Activated T-cell treated with anti-CD3 and anti-CD28 coated beads, Interleukin-2, amount 50 U/mL, for 1 hour (primary cell): ENCODE measurements around the gene CRBN.

Experiments used
- DNase-seq: peaks from one replicate; pipeline ENCODE4 v3.0.0-alpha.2; 2020

The CRBN gene

GRCh38 chr3:3179407-3180094 lies at the start of gene CRBN:
Gene CRBN, minus strand, starts transcription at chr3:3179691. Its CDS starts 4 bp downstream, at chr3:3179687.
- DNase-seq = peak; percentile 90

- no peak for DNase-seq
Measured at GRCh38 chr3:3227640-3228039, 48.1 kb upstream of the CRBN start.

- no peak for DNase-seq
Measured at GRCh38 chr3:3221528-3221927, 42.0 kb upstream of the CRBN start.

- DNase-seq = no peak
Measured at GRCh38 chr3:3216401-3216800, 36.9 kb upstream of the CRBN start.

- DNase-seq = no peak
Measured at GRCh38 chr3:3212781-3213440, 33.4 kb upstream of the CRBN start.

GRCh38 chr3:3209714-3210113 lies 30.2 kb upstream of the CRBN start:
- DNase-seq = no peak

- DNase-seq = no peak
Measured at GRCh38 chr3:3209057-3209456, 29.6 kb upstream of the CRBN start.

GRCh38 chr3:3201611-3202010 lies 22.1 kb upstream of the CRBN start:
- DNase-seq = no peak

- DNase-seq = no peak
Measured at GRCh38 chr3:3200632-3201212, 21.2 kb upstream of the CRBN start.

- DNase-seq = no peak
Measured at GRCh38 chr3:3199306-3199705, 19.8 kb upstream of the CRBN start.

- no peak for DNase-seq
Measured at GRCh38 chr3:3196148-3196861, 16.8 kb upstream of the CRBN start.

GRCh38 chr3:3194861-3195260 lies 15.4 kb upstream of the CRBN start:
- DNase-seq = no peak

- DNase-seq = no peak
Measured at GRCh38 chr3:3192286-3192675, 12.8 kb upstream of the CRBN start.

- DNase-seq = no peak
Measured at GRCh38 chr3:3191675-3192285, 12.3 kb upstream of the CRBN start.

GRCh38 chr3:3189961-3190360 lies 10.5 kb upstream of the CRBN start:
- no peak for DNase-seq

- DNase-seq = no peak
Measured at GRCh38 chr3:3189102-3189727, 9.7 kb upstream of the CRBN start.

- DNase-seq = no peak
Measured at GRCh38 chr3:3184876-3185275, 5.4 kb upstream of the CRBN start.

- no peak for DNase-seq
Measured at GRCh38 chr3:3180456-3180855, 965 bp upstream of the CRBN start.

- no peak for DNase-seq
Measured at GRCh38 chr3:3178498-3179328, 778 bp downstream of the CRBN start.

- no peak for DNase-seq
Measured at GRCh38 chr3:3177861-3178497, 1.5 kb downstream of the CRBN start.

- no peak for DNase-seq
Measured at GRCh38 chr3:3172627-3173026, 6.9 kb downstream of the CRBN start.
